Activated T-helper 9 cell treated with anti-CD3 and anti-CD28 coated beads, Interleukin-2, amount 50 U/mL, for 16 hours (primary cell): ENCODE measurements around the gene ZBED4.

Source experiments
- DNase-seq: peaks from one replicate; pipeline ENCODE4 v3.0.0-alpha.2; 2020; ENCODE audit warnings: low read depth

Gene ZBED4

DNA sequence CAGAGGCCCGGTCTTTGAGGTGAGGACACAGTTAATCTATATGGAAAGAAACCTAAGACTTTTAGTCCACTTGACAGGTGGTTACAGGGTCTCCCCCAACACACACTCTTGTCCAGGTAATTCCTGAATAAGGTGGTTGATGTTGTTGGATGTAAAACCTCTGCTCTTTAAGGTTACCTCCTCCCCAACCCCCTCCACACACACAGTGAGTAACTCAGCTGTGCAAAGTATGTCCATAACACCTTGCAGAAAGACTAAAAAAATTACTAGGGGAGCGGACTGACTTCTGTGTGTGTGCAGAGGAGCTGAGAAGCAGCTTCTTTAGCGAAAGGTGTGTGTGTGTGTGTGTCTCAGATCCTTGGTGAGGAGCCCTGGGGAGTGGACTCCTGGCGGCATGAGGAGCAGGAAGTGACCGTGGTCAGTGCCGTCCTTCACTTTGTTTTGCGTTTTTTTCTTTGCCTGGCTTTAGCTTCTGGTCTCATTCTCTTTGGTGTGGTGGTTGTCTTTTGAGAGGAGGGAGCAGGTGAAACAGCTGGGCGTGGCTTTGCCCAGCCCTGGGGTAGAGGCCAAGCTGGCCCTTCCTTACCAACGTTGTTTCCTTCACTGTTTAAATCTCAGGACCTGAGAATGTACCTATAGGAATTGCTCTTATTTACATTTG is 1.7 kb downstream of the ZBED4 start:
- DNase-seq: no peak

DNA sequence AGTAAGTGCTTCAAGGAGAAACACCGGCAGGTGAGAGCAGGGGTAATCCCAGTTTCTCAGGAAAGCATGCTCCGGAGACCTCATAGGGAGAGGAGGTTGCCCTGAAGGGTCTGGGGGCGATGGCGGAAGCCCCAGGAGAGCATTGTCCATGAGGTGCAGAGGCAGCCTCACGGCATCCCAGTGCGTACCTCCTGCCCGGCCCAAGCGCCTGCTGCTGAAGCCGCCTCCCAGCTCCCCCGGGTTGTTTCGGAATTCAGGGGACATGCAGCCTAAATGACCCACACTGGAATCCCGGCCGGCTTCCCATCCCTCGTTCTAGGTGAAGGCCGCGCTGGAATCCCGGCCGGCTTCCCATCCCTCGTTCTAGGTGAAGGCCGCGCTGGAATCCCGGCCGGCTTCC is 2.7 kb downstream of the ZBED4 start:
- DNase-seq: no peak

DNA sequence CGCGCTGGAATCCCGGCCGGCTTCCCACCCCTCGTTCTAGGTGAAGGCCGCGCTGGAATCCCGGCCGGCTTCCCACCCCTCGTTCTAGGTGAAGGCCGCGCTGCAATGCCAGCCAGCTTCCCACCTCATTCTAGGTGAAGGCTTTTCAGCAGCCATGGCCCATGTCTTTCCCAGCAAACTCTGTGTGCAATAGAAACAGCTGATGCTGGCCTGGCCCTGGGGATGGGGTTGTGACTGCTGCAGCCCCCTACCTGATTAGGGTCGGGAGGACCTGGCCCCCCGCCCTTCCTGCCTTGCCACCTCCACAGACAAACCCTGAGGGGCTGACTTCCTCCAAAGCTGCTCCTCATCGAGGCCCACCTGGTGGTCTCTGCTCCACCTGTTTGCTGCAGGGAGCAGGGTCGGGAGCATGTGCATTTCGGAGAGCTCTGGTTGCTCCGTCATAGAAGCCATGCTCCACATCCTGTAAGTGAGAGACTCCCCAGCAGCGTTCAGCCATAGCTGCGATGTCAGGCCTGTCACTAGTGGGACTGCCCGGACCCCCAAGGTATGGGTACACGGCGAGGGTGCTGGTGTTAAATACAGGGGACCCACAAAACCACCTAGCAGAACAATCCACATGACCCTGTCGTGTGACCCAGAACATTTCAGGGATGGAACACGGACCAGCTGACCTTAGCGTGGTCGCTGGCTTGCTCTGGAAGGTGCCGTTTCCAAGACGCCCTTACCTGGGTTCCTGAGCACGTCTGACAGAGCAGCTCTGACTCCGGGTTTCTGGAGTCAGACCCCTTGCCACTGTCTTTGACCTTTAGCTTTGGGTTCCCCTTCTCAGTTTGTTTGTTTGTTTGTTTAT is 3.3 kb downstream of the ZBED4 start:
- no peak for DNase-seq

DNA sequence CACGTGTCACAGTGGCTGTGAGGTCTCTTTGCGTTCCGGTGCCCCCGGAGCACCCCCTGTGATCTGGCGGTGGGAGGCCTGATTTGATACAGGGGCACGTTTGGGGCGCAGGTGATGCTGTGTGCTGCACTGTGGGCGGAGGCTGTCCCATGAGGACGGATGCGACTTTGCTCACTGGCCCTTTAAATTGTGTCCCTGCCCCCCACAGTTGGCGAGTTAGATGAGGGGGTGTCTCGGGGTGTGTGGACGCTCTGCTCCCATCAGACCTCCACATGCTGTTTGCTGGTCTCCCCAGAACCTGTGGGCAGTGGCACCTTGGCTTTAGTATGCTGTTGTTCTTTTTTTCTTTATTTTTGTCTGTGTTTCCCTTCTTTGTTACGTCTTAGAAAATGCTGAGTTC is 5.2 kb downstream of the ZBED4 start:
- DNase-seq: no peak

DNA sequence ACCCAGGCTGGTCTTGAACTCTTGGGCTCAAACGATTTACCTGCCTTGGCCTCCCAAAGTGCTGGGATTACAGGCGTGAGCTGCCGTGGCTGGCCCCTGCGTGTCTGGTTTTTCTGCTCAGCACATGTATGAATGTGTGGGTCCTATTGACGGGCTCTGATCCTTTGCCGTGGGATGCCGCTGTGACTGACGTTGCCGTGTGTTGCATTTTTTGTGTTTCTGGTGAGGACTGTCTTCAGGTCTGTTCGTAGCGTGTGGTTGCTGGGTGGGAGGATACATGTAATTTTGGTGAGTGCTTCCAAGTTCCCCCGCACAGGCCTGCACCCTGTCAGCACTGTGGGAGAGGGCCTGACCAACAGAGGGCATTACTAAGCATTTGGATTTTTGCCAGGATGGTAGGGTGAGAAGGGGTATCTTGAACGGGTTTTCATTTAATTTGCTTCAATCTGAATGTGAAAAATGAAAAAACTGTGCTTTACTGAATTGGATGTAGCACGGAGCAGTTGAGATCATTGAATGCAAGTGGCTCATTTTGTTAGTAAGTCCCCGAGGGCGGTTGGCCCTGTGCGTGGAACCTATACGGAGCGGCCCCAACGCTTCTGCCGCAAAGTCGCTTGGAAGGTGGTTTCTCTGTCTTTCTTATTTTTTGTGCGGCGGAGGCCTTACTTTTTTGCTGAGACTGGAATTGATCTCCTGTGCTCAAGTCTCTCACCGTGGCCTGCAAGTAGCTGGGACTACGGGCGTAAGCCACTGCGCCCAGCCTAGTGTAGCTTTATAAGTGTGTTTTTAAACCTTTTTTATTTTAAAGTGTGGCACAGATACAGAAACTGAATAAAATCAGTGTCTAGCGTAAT is 8.2 kb downstream of the ZBED4 start:
- DNase-seq: no peak

DNA sequence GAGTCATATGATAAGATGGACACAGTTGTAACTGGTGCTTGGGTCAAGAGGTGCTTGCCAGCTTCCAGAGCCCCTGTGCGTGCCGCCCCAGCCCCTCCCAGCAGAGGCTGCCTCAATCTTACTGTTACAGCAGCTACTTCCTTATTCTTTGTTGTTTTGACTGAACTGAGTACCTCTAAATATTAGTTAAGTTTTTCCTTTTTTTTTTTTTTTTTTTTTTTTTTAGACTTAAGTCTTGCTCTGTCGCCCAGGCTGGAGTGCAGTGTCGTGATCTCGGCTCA is 8.8 kb downstream of the ZBED4 start:
- no peak for DNase-seq

DNA sequence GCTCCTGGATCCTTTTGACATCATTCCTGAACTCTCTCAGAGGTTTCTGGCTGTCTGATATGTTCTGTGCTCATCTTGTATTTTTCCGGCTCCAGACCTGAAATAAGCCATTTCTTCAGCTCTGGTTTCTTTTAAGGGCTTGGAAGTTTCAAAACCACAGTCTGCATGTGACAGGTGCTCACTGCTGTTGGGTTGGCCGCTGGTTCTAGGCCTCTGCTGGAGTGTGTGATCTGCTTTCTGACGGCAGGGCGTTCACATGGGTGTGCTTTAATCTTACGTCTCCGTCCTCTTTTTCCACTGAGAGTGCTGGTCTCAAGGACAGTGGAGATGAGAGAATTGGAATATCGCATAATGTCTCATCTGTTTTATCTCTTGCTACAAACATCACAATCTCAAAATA is 10.3 kb downstream of the ZBED4 start:
- DNase-seq: no peak

DNA sequence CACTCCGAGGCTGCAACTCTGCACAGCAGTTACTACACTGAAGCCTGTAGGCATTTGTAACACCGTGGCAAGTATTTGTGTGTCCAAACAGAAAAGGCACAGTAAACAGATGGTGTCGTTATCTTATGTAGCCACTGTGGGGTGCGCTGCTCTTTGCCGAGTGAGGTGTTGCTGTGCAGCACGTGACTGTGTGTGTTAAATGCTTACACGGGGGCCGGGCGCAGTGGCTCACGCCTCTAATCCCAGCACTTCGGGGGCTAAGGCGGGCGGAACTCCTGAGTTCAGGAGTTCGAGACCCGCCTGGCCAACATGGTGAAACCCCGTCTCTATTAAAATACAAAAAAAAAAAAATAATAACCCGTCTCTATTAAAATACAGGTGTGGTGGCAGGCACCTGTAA is 11.5 kb downstream of the ZBED4 start:
- no peak for DNase-seq

DNA sequence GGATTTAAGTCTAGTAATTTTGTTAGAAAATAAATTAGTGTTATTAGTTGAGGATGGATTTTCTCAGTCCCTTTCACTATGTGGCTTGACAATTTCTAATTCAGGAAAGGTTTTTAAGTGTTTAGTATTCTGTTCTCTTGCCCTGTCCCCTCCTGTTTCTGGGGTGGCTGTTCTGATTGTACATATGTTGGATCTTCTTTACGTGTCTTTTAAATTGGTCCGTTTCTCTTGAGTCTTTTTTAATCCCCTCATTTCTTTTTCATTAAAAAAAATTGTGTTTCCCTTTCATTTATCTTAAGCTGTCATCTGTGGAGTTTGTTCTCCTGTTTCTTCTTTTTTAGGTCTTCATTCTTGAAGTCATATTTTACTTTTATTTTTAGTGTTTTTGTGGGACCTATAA is 12.5 kb downstream of the ZBED4 start:
- DNase-seq: no peak

DNA sequence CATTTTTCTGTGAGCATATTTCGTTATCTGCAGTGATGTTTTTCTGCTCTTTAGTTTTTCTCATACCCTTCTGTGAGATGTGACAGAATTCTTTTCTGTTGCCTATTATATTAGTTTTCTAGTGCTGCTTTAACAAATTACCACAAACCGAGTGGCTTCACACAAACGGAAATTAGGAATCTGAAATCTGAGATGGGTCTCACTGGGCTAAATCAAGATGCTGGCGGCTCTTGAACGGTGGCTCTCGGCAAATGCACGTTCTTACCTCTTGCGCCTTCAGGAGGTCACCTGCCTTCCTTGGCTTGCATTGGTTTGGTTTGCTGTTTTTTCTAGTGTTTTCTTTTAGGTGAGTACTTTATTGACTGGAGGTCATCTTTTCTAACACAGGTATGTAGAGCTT is 13.0 kb downstream of the ZBED4 start:
- no peak for DNase-seq

DNA sequence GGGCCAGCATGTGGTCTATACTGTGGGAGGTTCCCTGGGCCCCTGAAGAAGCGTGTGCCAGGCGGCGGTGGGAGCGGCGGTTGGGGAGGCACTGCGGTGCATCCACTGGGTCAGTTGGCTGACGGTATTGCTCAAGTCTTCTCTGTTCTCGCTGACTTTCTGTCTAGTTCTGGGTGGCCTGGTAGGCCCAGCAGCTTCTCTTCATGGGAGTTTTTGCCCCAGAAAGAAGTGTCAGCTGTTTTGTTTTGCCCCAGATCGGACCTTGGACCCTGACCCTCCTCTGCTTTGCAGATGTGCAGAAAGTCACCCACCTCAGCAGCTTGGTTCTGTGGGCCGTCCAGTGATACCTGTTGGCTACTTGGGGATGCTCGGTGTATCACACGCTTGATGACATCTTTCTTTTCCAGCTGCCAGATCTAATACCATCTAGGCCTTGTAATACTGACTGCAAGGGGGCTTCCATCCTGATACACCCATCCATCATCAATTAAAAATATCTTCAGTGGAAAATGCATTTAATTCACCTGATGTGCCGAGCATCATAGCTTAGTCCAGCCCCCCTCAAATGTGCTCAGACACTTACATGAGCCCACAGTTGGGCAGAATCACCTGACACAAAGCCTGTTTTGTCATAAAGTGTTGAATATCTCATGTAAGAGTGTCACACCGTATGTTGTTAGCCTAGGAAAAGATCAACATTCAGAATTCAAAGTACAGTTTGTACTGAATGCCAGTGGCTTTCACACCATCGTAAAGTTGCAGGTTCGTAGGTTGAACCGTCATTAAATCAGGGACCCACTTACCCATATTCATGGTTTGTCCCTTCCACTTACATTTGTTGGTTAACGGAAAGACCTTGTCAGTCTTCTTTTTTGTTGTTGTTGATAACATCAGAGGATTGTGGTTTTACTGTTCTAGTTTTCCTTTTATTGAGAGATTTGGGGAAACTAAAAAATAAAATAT is 13.9 kb downstream of the ZBED4 start:
- no peak for DNase-seq

DNA sequence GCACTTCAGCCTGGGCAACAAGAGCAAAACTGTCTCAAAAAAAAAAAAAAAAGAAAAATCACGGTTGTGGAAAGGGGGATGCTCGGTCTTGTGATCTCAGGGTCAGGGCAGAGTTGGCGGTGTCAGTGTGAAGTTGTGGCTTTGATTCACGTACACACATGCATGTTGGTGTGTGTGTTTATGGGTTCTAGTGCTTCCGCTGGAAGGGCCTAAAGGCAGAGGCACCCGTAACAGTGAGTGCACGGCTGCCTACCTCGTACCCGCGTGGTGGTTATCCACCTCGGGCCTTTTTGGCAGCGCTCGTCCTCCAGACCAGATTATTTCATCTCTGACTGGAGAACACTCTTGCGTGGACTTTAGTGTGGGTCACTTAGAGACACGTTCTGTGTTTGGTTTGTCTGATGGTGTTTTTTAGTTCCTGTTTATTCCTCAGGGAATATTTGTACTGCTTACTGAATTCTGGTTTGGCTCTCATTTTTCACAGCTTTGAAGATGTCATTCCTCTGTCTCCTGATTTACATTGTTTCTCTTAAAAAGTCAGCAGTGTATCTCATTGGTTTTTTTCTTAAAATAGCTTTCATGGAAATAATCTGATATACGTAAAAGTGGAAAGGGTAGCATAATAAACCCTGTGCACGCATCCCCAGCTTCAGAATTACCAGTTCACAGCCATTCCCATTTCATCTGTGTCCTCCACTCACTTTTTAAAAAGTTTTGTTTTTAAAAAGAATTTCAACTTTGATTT is 15.6 kb downstream of the ZBED4 start:
- no peak for DNase-seq

DNA sequence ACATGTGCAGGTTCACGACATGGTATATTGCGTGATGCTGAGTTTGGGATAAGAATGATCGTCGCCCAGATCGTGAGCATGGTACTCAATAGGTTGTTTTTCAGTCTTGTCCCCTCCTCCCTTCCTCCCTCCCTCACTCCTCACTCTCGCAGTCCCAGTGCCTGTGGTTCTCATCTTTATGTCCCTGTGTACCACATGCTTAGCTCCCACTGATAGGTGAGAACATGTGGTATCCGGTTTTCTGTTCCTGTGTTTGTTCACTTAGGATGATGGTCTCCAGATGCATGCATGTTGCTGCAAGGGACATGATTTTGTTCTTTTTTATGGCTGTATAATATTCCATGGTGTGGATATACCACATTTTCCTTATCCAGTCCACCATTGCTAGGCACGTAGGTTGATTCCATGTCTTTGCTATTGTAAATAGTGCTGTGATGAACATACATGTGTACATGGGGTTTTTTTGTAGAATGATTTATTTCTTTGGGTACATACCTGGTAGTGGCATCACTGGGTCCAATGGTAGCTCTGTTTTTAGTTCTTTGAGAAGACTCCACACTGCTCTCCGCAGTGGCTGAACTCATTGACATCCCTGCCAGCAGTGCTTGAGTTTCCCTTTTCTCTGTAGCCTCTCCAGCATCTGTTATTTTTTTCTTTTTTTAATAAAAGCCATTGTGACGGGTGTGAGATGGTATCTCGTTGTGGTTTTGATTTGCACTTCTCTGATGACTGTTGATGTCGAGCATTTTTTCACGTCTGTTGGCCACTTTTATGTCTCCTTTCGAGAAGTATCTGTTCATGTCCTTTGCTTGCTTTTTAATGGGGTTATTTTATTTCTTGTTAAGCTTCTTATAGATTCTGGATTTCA is 16.4 kb downstream of the ZBED4 start:
- DNase-seq: no peak

DNA sequence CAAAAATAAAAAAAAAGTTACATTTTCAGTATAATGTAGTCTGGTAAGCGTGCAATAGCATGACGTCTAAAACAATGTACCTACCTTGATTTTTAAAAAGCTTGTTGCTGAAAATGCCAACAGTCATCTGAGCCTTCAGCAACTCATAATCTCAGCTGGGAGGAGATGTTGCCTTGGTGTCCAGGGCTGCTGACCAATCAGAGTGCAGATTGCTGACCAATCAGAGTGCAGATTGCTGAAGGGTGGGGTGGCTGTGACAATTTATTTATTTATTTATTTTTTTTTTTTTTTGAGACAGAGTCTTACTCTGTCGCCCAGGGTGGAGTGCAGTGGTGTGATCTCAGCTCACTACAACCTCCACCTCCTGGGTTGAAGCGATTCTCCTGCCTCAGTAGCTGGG is 17.8 kb downstream of the ZBED4 start:
- no peak for DNase-seq

DNA sequence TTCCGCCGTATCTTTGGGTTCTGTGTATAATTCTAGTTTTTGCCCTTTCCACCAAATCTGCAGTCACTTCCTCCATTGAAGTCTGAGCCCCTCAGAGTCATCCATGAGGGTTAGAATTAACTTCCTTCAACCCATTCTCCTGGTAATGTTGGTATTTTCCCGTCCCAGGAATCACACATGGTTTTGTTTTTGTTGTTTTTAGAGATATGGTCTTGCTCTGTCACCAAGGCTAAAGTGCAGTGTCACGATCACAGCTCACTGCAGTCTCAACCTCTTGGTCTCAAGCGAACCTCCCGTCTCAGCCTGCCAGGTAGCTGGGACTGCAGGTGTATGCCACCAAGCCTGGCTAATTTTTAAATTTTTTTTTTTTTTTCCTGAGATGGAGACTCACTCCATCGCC is 18.7 kb downstream of the ZBED4 start:
- DNase-seq: no peak

DNA sequence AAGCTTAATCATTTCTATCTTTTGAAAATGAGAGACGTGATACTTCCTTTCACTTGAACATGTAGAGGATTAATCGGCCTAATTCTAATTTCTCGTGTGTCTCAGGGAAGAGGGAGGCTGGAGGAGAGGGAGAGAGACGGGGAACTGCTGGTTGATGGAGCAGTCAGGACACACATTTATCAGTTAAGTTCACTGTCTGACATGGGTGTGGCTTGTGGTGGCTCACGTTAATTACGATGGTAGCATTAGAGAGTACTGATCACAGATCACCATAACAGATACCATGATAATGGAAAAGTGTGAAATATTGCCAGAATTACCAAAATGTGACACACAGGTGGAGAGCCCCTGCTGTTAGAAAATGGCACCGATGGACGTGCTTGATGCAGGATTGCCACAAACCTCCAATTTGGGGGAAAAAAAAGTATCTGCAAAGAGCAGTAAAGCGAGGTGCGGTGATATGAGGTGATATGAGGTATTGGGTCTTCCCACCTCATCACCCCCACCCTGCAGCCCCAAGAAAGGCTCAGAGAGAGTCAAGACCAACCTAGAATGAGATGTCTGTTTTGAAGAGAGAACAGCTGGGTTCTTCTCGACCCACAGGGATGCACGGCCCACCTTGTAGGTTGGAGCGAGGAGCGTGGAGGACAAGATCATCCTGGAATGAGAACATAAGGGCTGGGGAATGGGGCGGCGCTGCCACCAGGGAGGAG is 19.7 kb downstream of the ZBED4 start:
- no peak for DNase-seq

DNA sequence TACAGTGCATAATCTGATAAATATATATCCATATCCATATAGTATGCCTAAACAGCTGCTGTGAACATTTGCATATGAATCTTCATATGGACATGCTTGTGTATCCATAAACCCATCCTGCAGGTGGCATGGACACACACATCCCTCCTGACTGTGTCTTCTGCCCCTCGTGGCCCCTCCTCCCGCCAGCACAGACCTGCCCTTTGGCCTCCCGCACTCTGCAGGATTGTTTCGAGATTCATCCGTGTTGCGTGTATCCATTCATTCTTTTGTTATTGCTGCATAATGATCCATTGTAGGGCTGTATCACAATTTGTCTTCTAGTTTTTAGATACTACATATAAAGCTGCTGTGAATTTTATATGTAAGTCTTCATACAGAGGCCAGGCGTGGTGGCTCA is 24.0 kb downstream of the ZBED4 start:
- DNase-seq: no peak

DNA sequence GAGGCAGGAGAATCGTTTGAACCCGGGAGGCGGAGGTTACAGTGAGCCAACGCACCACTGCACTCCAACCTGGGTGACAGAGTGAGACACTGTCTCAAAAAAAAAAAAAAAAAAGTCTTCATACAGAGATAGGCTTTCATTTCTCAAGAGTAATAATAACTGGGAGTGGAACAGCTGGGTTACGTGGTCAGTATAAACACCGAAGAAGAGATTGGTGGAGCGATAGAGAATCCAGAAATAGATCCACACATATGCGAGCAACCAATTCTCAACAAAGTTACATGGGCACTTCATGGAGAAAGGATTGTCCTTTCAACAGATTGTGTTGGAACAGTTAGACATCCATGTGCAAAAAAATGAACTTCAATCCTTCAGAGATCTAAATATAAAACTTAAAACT is 24.6 kb downstream of the ZBED4 start:
- no peak for DNase-seq

DNA sequence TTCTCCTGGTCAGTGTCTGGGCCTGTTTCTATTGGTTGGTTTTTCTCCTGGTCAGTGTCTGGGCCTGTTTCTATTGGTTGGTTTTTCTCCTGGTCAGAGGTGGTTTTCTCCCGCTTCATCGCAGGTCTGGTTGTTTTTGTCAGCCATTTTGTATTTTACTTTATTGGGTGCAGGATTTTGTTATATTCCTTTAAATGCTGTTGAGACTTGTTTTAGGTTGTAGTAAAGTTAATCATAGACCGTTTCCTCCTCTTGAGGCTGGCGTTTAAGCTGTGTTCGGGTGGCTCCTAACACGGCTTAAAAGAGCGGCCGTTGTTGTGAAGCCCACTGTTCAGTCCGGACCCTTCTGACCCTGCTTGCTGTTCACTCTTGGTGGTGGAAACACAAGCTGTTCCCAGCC is 26.2 kb downstream of the ZBED4 start:
- no peak for DNase-seq

DNA sequence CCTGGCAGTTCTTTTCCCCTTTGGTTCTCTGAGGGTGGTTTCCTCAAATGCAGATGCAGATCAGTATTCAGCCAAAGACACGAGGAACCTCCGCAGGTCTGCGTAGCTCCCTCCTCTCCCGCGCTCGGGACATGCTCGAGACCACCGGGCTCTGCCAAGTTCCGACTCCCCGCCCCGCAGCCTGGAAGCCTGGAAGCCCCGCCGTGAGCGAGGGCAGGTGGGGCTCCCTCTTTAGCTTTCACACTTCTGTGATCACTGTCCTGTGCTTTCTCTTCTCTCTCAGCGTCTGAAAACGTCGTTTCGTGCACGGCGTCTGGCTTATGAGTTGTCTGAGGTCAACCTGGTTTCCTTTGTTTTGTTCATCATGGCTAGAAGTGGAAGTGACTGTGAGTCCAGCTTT is 26.6 kb downstream of the ZBED4 start:
- no peak for DNase-seq
